Neural crest cell (in vitro differentiated cells): Measurements from ENCODE around the gene CDK15. TPM values are rescaled to one million over a fixed set of nuclear protein-coding genes. Genes with fewer than 3 reads are reported as not detected.
"Not testable (repeated sequence)": the region's sequence is repeated elsewhere in the genome, so short reads cannot be mapped to it uniquely, and the experiment has no call there.

Experiments
- DNase-seq: peaks from one replicate; pipeline ENCODE4 v3.0.0; 2021; ENCODE audit warnings: low read depth, mixed read lengths, low spot score
- H3K27ac Mint-ChIP-seq: one replicate; pipeline ENCODE4 v1.8.0; 2021; ENCODE audit warnings: mild to moderate bottlenecking, mixed read lengths; ENCODE audit not compliant: unreplicated experiment
- H3K27me3 Mint-ChIP-seq: 2 replicates; pipeline ENCODE4 v1.8.0; 2021; ENCODE audit warnings: low read depth, mild to moderate bottlenecking, mixed read lengths
- H3K36me3 Mint-ChIP-seq: 2 replicates; pipeline ENCODE4 v1.8.0; 2021; ENCODE audit warnings: low read depth, mild to moderate bottlenecking, mixed read lengths
- H3K4me1 Mint-ChIP-seq: 2 replicates; pipeline ENCODE4 v1.8.0; 2021; ENCODE audit warnings: mixed read lengths
- H3K4me3 Mint-ChIP-seq: one replicate; pipeline ENCODE4 v1.8.0; 2021; ENCODE audit warnings: mild to moderate bottlenecking, mixed read lengths
- H3K9me3 Mint-ChIP-seq: 2 replicates; pipeline ENCODE4 v1.8.0; 2021; ENCODE audit warnings: mixed read lengths
- long read RNA-seq: library from polyadenylated mRNA; unstranded; transcript quantifications from one replicate; pipeline ENCODE4 v2.0.0, GENCODE V29; 2020
- total RNA-seq: library from RNA; stranded (reverse); gene quantifications from 2 replicates; pipeline ENCODE4 v1.2.1, GENCODE V29; 2021
- TF ChIP-seq, protein P1 (sequence below): fragments of 200-600 bp; sonication (generic); conservative IDR thresholded peaks from 2 replicates; pipeline ENCODE4 v1.5.0; 2021; ENCODE audit warnings: antibody characterized with exemption, mild to moderate bottlenecking

Gene CDK15
- not detected in 2 replicates for total RNA-seq
- long read RNA-seq, partial matches to known transcripts: 0 of 2 reads
- long read RNA-seq, other reads (novel, unspliced or antisense): 2 of 2 reads

DNA sequence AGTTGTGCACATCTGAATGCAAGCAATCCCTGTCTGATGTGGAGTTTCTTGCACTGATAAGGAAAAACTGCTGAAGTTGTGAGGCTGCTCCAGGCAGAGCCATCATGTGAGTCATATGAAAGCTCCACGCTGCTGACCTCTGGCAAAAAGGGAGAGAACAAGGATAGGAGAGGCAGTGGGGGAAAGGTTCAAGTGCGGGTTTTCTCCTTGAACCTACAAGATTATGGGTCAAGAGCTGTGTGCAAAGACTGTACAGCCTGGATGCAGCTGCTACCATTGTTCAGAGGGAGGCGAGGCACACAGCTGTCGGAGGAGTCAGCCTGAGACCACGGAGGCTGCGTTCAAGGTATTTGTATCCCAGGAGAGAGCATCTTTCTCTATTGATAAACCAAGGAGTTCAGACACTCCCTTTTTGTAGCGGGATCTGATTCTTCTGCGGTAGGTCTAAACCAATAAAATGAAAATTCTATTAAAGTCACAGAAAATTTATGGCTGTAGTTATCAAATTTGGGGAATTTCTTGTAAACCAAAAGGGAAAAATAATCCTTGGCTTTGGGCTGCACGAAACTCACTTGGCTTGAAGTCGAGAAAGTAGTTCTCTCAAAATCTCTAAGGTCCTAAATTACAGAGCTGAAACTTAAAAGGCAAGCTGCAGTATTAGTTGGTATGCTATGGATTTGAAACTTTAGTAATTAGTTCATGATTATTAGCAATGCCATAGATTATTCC, at the start of gene CDK15:
CDK15 (plus strand) TSS at position 96 of the 729 bp plus-strand sequence; CDS start at position 224, 128 bp downstream.
- peaks cover 21% of the 10 kb centered on the region for H3K4me1 Mint-ChIP-seq
- peaks cover 5% of the 10 kb centered on the region for H3K9me3 Mint-ChIP-seq
- no peaks in the 10 kb centered on the region for H3K36me3 Mint-ChIP-seq
- TF ChIP-seq, protein P1, sequence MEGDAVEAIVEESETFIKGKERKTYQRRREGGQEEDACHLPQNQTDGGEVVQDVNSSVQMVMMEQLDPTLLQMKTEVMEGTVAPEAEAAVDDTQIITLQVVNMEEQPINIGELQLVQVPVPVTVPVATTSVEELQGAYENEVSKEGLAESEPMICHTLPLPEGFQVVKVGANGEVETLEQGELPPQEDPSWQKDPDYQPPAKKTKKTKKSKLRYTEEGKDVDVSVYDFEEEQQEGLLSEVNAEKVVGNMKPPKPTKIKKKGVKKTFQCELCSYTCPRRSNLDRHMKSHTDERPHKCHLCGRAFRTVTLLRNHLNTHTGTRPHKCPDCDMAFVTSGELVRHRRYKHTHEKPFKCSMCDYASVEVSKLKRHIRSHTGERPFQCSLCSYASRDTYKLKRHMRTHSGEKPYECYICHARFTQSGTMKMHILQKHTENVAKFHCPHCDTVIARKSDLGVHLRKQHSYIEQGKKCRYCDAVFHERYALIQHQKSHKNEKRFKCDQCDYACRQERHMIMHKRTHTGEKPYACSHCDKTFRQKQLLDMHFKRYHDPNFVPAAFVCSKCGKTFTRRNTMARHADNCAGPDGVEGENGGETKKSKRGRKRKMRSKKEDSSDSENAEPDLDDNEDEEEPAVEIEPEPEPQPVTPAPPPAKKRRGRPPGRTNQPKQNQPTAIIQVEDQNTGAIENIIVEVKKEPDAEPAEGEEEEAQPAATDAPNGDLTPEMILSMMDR: no peak
- H3K27ac Mint-ChIP-seq: no peak within 1 kb of the TSS
- DNase-seq: no peak
- no peak within 1 kb of the TSS for H3K4me3 Mint-ChIP-seq
- peaks cover 17% of the 10 kb centered on the region for H3K27me3 Mint-ChIP-seq

DNA sequence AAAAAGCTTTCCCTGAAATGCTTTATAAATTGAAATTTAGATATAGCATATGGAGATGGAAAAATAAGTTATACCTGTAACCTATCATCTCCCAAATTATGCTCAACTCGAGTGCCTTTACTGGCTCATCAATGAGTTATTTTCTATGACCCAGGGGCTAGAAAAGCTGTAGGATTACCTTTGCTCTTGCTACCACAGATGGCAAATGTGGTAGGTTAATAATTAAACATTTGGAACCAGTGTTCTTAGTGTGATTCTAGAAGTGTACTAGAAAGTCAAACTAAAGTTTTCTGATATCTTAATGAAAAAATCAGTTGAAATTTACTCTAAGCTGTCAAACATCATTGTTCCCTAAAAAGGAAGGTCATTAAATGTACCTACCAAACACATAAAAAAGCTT, 48.1 kb upstream of the CDK15 start:
- Mint-ChIP-seq H3K27ac (no peak overlapping the region), H3K4me3 (no peak overlapping the region), H3K36me3 (no peaks in the 10 kb centered on the region), H3K27me3 (no peaks in the 10 kb centered on the region), H3K4me1 (no peaks in the 10 kb centered on the region), H3K9me3 (no peaks in the 10 kb centered on the region)
- TF ChIP-seq, protein P1: no peak
- no peak for DNase-seq

DNA sequence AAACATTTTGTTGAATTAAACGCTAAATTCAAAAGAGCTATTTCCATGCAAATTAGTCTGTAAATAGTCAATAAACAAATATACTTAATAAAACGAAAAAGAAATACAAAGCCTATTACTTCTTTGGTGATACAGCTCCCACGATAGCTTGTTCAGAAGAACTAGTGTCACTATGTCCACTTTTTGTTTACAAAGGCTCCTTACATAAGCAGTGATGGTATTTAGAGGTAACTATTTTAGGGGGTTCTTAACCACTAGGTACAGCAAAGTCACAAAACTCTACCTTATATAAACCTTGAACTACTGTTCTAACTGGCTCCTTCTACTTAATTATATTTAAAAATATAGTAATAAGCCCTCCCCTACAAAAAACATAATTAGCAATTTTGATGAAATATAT, 47.5 kb upstream of the CDK15 start:
- Mint-ChIP-seq H3K36me3 (no peaks in the 10 kb centered on the region), H3K4me1 (no peaks in the 10 kb centered on the region), H3K4me3 (no peak overlapping the region), H3K27ac (no peak overlapping the region), H3K9me3 (no peaks in the 10 kb centered on the region), H3K27me3 (no peaks in the 10 kb centered on the region)
- TF ChIP-seq, protein P1: no peak
- DNase-seq: no peak

DNA sequence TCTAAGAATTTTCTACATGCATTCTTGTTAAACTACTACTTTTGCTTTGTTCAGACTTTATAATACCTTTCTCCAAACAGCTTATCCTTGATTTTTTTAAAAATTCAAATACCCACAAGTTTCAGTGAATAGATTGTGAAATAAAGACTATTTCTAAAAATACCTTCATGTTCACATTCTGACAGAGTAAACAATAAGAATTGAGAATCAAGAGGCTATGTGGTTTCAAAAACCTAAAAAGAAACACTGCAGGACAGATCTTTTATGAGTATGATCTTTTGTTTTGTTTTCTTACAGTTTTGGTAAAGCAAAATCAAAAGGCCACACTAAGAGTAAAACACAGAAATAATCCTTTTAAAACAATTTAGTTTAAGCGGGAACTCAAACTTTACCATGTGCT, 46.8 kb upstream of the CDK15 start:
- no peak for DNase-seq
- TF ChIP-seq, protein P1: no peak
- Mint-ChIP-seq H3K9me3 (no peaks in the 10 kb centered on the region), H3K27me3 (no peaks in the 10 kb centered on the region), H3K27ac (no peak overlapping the region), H3K4me3 (no peak overlapping the region), H3K4me1 (no peaks in the 10 kb centered on the region), H3K36me3 (no peaks in the 10 kb centered on the region)

DNA sequence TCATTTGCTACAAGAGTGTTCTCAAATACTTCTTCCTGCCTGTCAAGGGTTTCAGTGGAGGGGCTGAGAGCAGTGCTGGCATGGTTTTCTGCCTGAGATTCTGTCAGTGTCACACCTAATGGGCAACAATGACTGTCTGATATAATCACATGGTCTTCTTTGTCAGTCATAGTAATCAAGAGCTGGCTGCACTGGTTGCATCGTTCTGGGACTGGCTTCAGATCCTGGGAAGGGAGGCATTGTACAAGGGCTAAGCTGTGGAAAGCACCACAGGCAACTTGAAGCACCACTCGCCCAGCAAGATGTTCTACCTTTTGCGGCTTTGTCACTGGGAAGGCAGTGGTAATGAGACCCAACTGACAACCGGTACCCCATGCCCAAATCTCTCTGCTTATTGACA, 45.2 kb upstream of the CDK15 start:
- H3K4me3 Mint-ChIP-seq: no peak overlapping the region
- TF ChIP-seq, protein P1: no peak
- no peak for DNase-seq
- H3K36me3 Mint-ChIP-seq: no peaks in the 10 kb centered on the region
- no peaks in the 10 kb centered on the region for H3K9me3 Mint-ChIP-seq
- H3K27me3 Mint-ChIP-seq: no peaks in the 10 kb centered on the region
- no peak overlapping the region for H3K27ac Mint-ChIP-seq
- H3K4me1 Mint-ChIP-seq: no peaks in the 10 kb centered on the region

DNA sequence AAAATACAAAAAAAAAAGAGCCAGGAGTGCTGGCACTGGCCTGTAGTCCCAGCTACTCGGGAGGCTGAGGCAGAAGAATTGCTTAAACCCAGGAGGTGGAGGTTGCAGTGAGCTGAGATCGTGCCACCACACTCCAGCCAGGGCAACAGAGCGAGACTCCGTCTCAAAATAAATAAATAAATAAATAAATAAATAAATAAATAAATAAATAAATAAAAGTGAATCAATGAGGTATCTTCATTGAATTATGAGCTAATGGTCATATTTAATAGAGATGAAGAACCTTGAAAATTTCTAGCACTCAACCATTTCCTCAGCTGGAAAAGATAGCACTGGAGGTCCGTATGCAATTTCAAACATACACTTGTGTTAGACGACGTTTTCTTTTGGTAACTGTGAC, 41.9 kb upstream of the CDK15 start:
- H3K9me3 Mint-ChIP-seq, H3K36me3 Mint-ChIP-seq, DNase-seq, H3K27ac Mint-ChIP-seq, H3K27me3 Mint-ChIP-seq, H3K4me1 Mint-ChIP-seq, H3K4me3 Mint-ChIP-seq: not testable (repeated sequence)
